NCI-H1048 (cell line): ENCODE data around the gene TMCC1.

Experiments used
- DNase-seq: peaks from one replicate; lab custom pipeline; 2025; lab: John Stamatoyannopoulos, UW

TMCC1 gene

GRCh38 chr3:129608087-129608935 lies 285.2 kb downstream of the TMCC1 start:
- DNase-seq, result no peak

GRCh38 chr3:129607391-129608068 lies 286.0 kb downstream of the TMCC1 start:
- DNase-seq, result no peak

- DNase-seq, result no peak
Measured at GRCh38 chr3:129606636-129607390, 286.7 kb downstream of the TMCC1 start, which contains the start of gene PLXND1. Gene PLXND1, minus strand, starts transcription at chr3:129606676. Its CDS starts 37 bp downstream, at chr3:129606639.

- no peak for DNase-seq
Measured at GRCh38 chr3:129605922-129606635, 287.4 kb downstream of the TMCC1 start.

GRCh38 chr3:129605203-129605921 lies 288.1 kb downstream of the TMCC1 start:
- DNase-seq, result no peak

GRCh38 chr3:129604767-129605166 lies 288.7 kb downstream of the TMCC1 start:
- no peak for DNase-seq

- DNase-seq, result no peak
Measured at GRCh38 chr3:129603991-129604749, 289.3 kb downstream of the TMCC1 start.

GRCh38 chr3:129603561-129603942 lies 290.0 kb downstream of the TMCC1 start:
- no peak for DNase-seq

- DNase-seq, result no peak
Measured at GRCh38 chr3:129602730-129603560, 290.6 kb downstream of the TMCC1 start.

GRCh38 chr3:129602309-129602708 lies 291.2 kb downstream of the TMCC1 start:
- no peak for DNase-seq

- no peak for DNase-seq
Measured at GRCh38 chr3:129601713-129602112, 291.8 kb downstream of the TMCC1 start.

GRCh38 chr3:129600348-129600747 lies 293.2 kb downstream of the TMCC1 start:
- no peak for DNase-seq

- DNase-seq, result no peak
Measured at GRCh38 chr3:129599607-129600006, 293.9 kb downstream of the TMCC1 start.

GRCh38 chr3:129599073-129599472 lies 294.4 kb downstream of the TMCC1 start:
- no peak for DNase-seq

- DNase-seq, result no peak
Measured at GRCh38 chr3:129598484-129598883, 295.0 kb downstream of the TMCC1 start.

- no peak for DNase-seq
Measured at GRCh38 chr3:129598000-129598381, 295.5 kb downstream of the TMCC1 start.
